Epithelial cell of esophagus (primary cell): Measurements from ENCODE around the gene CCDC85C.

Experiments used
- DNase-seq: peaks from one replicate; pipeline ENCODE4 v3.0.0; 2010; ENCODE audit warnings: low read depth
- H3K4me3 ChIP-seq: 2 replicates; pipeline ENCODE4 v1.5.1; 2011; ENCODE audit warnings: mild to moderate bottlenecking, low read length, control low read depth
- CTCF ChIP-seq: IDR thresholded peaks from 2 replicates; pipeline ENCODE4 v1.5.1; 2011; ENCODE audit warnings: low read depth, mild to moderate bottlenecking, low read length, control low read depth, inconsistent platforms; ENCODE audit not compliant: insufficient read depth; ENCODE audit errors: missing control alignments

The CCDC85C gene

GRCh38 chr14:99636487-99636886 lies 32.5 kb upstream of the CCDC85C start:
- DNase-seq, result no peak
- no peak overlapping the region for H3K4me3 ChIP-seq
- TF ChIP-seq CTCF, result no peak

GRCh38 chr14:99635116-99635515 lies 31.1 kb upstream of the CCDC85C start:
- no peak overlapping the region for H3K4me3 ChIP-seq
- DNase-seq, result no peak
- TF ChIP-seq CTCF, result no peak

- H3K4me3 ChIP-seq, result no peak overlapping the region
- DNase-seq, result no peak
- no peak for TF ChIP-seq CTCF
These were observed 30.4 kb upstream of the CCDC85C start for GRCh38 chr14:99634443-99634842.

- TF ChIP-seq CTCF, result no peak
- no peak for DNase-seq
- H3K4me3 ChIP-seq, result no peak overlapping the region
These were observed 29.9 kb upstream of the CCDC85C start for GRCh38 chr14:99633918-99634317.

GRCh38 chr14:99633141-99633540 lies 29.1 kb upstream of the CCDC85C start:
- TF ChIP-seq CTCF, result no peak
- no peak for DNase-seq
- no peak overlapping the region for H3K4me3 ChIP-seq

GRCh38 chr14:99632410-99633035 lies 28.5 kb upstream of the CCDC85C start:
- TF ChIP-seq CTCF, result no peak
- no peak overlapping the region for H3K4me3 ChIP-seq
- DNase-seq, result no peak

GRCh38 chr14:99630202-99630601 lies 26.2 kb upstream of the CCDC85C start:
- H3K4me3 ChIP-seq, result no peak overlapping the region
- DNase-seq, result no peak
- no peak for TF ChIP-seq CTCF
